GM10248 (cell line): ENCODE data around the gene EHD4.

Experiments used
- CTCF ChIA-PET: fragments of 300-600 bp; sonication (Branson Sonifier 250); formaldehyde crosslinking; extraction: SDS; loops from one replicate; lab custom pipeline; 2021; ENCODE audit warnings: antibody characterized with exemption; lab: Yijun Ruan, JAX
- POLR2A ChIA-PET: fragments of 350-650 bp; sonication (Branson Sonifier 250); formaldehyde crosslinking; extraction: SDS; loops from one replicate; lab custom pipeline; 2020; ENCODE audit warnings: antibody characterized with exemption; lab: Yijun Ruan, JAX
- DNase-seq: peaks from one replicate; pipeline ENCODE4 v3.0.0; 2012; ENCODE audit errors: extremely low spot score
- TF ChIP-seq, protein P1 (sequence below): IDR thresholded peaks from 2 replicates; pipeline ENCODE4 v1.5.1; 2012; ENCODE audit warnings: mild to moderate bottlenecking, low read depth; ENCODE audit errors: extremely low read depth, missing control alignments, control extremely low read depth

EHD4 gene

DNA sequence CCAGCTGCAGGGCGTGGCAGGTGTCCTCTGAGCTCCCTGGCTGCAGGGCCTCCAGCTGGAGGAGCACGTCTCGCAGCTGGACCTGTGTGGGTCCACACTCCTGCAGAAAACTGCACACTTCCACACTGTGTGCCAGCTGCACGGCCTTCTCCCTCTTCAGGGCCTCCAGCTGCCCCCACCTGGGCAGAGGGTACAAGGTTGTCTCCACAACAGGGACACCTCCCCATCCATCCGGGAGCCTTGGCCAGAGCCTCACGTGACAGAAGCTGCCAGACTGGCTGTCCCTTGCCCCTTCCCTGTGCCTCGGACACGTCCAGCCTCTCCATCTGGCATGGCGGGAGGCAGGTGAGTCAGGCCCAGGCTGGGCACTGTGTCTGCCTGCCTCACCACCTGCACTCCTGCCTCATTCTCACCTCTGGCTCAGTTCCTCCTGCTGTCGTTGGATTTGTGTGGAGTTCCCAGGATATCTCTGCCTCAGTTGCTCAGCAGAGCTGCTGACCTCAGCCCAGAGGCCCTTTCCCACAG lies 93.0 kb downstream of the EHD4 start:
- DNase-seq, result no peak
- ChIA-PET CTCF (no interaction called here), POLR2A (no interaction called here)
- TF ChIP-seq, protein P1, sequence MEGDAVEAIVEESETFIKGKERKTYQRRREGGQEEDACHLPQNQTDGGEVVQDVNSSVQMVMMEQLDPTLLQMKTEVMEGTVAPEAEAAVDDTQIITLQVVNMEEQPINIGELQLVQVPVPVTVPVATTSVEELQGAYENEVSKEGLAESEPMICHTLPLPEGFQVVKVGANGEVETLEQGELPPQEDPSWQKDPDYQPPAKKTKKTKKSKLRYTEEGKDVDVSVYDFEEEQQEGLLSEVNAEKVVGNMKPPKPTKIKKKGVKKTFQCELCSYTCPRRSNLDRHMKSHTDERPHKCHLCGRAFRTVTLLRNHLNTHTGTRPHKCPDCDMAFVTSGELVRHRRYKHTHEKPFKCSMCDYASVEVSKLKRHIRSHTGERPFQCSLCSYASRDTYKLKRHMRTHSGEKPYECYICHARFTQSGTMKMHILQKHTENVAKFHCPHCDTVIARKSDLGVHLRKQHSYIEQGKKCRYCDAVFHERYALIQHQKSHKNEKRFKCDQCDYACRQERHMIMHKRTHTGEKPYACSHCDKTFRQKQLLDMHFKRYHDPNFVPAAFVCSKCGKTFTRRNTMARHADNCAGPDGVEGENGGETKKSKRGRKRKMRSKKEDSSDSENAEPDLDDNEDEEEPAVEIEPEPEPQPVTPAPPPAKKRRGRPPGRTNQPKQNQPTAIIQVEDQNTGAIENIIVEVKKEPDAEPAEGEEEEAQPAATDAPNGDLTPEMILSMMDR, result no peak

DNA sequence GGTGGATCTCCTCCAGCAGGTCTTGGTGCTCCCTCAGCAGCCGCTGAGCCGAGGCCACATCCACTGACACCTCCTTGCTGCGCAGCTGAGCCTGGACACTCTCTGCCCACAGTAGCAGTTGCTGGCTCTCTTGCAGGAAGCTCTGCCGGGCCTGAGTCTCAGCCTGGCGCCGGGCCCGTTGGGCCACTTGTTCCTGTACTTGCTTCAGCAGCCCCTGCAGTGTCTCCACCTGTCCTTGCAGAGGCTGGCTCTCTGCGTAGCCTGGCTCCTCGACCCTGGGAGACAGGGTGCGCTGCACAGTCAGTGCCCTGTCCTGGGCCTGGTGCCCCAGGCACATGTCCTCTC lies 94.0 kb downstream of the EHD4 start:
- POLR2A ChIA-PET, result no interaction called here
- DNase-seq, result no peak
- TF ChIP-seq, protein P1, result no peak
- CTCF ChIA-PET, result no interaction called here

DNA sequence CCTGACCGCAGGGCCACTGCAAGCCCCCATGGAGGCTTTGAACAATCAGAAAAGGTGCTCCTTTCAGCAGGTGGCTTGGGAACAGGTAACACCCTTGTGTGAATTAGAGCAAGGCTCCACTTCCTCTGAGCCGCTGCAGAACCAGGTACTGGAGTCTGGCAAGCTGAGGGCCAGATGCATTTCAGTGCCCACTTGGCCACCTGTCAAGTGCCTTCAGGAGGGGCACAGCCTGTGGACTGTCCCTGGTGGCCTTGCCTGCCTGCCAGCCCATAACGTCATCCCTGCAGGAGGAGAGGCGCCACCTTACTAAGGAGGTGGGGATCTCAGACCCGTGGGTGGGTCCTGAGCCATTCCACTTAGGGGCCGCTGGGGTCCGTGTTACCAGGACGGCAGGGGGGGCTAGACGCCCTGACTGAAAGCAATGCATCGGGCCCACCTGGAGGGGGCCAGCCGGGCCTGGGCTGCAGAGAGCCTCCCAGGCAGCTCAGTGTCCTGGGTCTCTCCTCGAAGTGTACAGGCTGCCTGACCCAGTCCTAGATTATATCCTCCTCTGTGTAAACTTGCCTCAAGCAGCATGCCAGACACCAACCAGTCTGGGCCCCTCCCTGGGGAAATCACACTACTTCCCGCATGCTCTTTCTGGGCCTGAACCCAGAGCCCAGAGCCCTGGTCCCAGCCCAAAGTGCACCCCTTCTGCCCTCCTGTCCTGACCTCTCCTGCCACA lies 94.6 kb downstream of the EHD4 start:
- TF ChIP-seq, protein P1, result no peak
- DNase-seq, result no peak
- CTCF ChIA-PET, result interaction anchor here (2.0 kb wide), 1 partner anchor 13 kb away, joined by 5 read pairs; no protein-coding TSS in a partner anchor
- POLR2A ChIA-PET, result no interaction called here

DNA sequence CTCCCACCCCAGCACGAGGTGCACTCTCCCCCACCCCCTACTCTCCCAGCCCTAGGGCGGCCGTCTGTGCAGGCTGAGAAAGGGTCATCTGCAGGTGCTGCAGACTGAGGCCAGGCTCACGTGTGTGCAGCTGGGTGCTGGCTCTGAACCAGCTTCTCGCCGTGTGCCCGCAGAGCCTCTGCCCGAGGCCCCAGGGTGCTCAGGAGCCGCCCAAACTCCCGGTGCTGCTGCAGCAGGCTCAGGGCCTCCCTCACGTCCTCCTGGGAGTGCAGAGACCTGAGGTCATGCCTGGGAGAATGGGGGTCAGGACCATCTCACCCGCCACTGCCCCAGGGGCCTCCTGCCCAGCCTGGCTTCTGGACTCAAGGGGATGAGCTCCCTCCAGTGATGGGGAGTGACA lies 95.7 kb downstream of the EHD4 start:
- ChIA-PET CTCF (interaction anchor here (1.0 to 2.0 kb wide), 4 partner anchors 11 to 60 kb away, joined by 3 to 5 read pairs (median 4); no protein-coding TSS in a partner anchor), POLR2A (no interaction called here)
- no peak for DNase-seq
- TF ChIP-seq, protein P1, result no peak

- DNase-seq, result no peak
- CTCF ChIA-PET, result interaction anchor here (1.0 to 2.0 kb wide), 5 partner anchors 12 to 61 kb away, joined by 3 to 5 read pairs (median 3); partner anchors contain the start of gene SPTBN5
These were observed 96.3 kb downstream of the EHD4 start for GRCh38 chr15:41876007-41876406.

DNA sequence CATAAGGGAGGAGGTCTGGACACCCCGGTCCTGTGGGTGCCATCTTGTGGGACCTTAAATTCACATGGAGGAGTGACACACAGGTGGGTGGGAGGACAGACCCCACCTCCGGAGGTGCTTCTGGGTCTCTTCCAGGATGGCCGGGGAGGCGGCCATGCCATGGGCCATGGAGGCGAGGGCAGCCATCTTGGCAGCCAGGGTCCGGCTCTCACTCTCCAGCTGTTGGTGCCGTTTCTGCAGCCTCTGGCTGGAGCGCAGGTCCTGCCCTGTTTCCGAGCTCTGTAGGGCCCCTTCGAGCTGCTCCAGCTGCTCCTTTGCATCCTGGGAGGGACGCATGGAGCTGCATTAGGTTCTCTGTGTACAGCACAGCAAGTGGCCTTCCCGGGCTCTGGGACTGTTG lies 97.6 kb downstream of the EHD4 start:
- CTCF ChIA-PET, result interaction anchor here (0.8 to 1.4 kb wide), 2 partner anchors 10 to 13 kb away, joined by 3 to 4 read pairs; no protein-coding TSS in a partner anchor
- no peak for DNase-seq
- TF ChIP-seq, protein P1, result no peak
- POLR2A ChIA-PET, result no interaction called here

More at GRCh38 chr15:41876007-41876406, 96.3 kb downstream of the EHD4 start:
- POLR2A ChIA-PET, result no interaction called here
- TF ChIP-seq, protein P1, result no peak
